Pancreas (tissue), 10 donors: ENCODE measurements around the gene ABHD8. TPM values are rescaled to one million over a fixed set of nuclear protein-coding genes. Genes with fewer than 3 reads are reported as not detected.
A peak's percentile ranks its signal among the peaks of the same experiment; 100 is the strongest.

ENCODE experiments used
- ATAC-seq, 4 donors: fragments of 200-7000 bp; cut with Tn5 transposase; one replicate each; pipeline versions ENCODE4 v1.8.0 to v1.9.1; 2020; ENCODE audit warnings: mild to moderate bottlenecking in 4 of 4, moderate library complexity in 4 of 4
- DNase-seq, 6 donors: peaks; one replicate each; pipeline ENCODE4 v3.0.0-alpha.2; 2020
- FAIRE-seq: peaks from 2 replicates; lab custom pipeline; 2012; peaks lifted over from hg19 to GRCh38; lab: Jason Lieb, UNC
- H3K27ac ChIP-seq, 4 donors: fragments of 200-600 bp; sonication (generic); 1 replicate in 3 of 4; 2 replicates in 1 of 4; pipeline versions ENCODE4 v1.5.0 to v1.8.0; 2020
- H3K27me3 ChIP-seq, 4 donors: fragments of 200-600 bp; one replicate each; pipeline ENCODE4 v1.8.0; 2021
- H3K36me3 ChIP-seq, 3 donors: fragments of 200-600 bp; sonication (generic) in 1 of 3; one replicate each; pipeline versions ENCODE4 v1.5.0 to v1.8.0; 2020 to 2021
- H3K4me1 ChIP-seq, 3 donors: fragments of 200-600 bp; one replicate each; pipeline ENCODE4 v1.8.0; 2021
- H3K4me3 ChIP-seq, 4 donors: fragments of 200-600 bp; sonication (generic) in 2 of 4; one replicate each; pipeline versions ENCODE4 v1.5.0 to v1.8.0; 2020 to 2021
- H3K9me3 ChIP-seq, 4 donors: fragments of 200-600 bp; one replicate each; pipeline ENCODE4 v1.8.0; 2021
- WGBS, 2 donors: extraction: QIAGEN DNeasy Blood & Tissue Kit; methylation state at CpG; one replicate each; pipeline ENCODE4 v1.1.7; 2013; 5-methylcytosine and 5-hydroxymethylcytosine counted together
- intact Hi-C, 3 donors: fragments of 100-400 bp; cut with DNase I; formaldehyde crosslinking; loops; one replicate each; pipeline versions ENCODE4 v1.11.1 to v1.14.2; 2022
- polyA plus RNA-seq, 2 donors: library from polyadenylated mRNA; stranded (reverse); fragments of 200-250 nt; gene quantifications; one replicate each; pipeline ENCODE4 v1.2.3, GENCODE V29; 2013
- total RNA-seq, 6 donors: library from RNA; stranded (reverse); fragmentation: NEBNext Ultra II Directional in 4 of 6; extraction: Animal tissue kit (Norgen Biotek cat#: 25700) in 4 of 6; gene quantifications; one replicate each; pipeline versions ENCODE4 v1.2.1 to v1.2.4, GENCODE V29; 2021 to 2023
- TF ChIP-seq, protein P1 (sequence below), 4 donors: fragments of 200-600 bp; sonication (generic) in 3 of 4; IDR thresholded peaks; one replicate each; pipeline versions ENCODE4 v1.5.0 to v1.8.0; 2021; ENCODE audit warnings: antibody characterized with exemption in 4 of 4
- donor health status: healthy with polysubstance abuse.
- donor health status: DM: no; HTN: no; CAD: no; lungs with moderate emphysema.
- donor health status: DM: no; HTN: no; CAD: no.
- donor health status: control.
- donor health status: control.
- donor health status: Bipolar disorder and iron deficiency.
- donor health status: DM: yes; HTN: yes; CAD: no.
- donor health status: DM: no; HTN: no; CAD: no.
- donor health status: DM: no; HTN: no; CAD: no.
- donor health status: DM: yes; HTN: yes; CAD: no.

Gene ABHD8
- total and polyA plus RNA-seq, 8 donors, result 5.2 to 8.6 (median 6.6) TPM

DNA sequence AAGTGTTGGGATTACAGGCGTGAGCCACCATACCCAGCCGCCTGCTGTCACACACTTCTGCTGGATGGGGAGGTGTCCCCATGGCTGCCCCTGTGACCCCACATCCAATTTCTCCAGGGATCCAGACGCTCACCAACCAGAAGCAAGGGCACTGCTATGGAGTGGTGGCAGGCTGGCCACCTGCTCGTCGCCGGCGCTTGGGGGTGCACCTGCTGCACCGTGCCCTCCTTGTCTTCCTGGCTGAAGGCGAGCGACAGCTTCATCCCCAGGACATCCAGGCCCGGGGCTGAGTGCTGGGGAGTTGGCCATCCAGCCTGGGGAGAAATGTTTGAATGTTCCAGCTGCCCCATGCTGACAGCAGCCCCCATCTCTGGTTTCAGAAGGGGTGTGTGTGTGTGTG is 17.0 kb downstream of the ABHD8 start:
- WGBS, 2 donors, result 85 to 86% methylated on average over 11 of the region's 11 CpGs
- intact Hi-C loops, result loop anchor here in 2 of 3 donors (10.0 kb wide), 1 partner anchor 221 kb away; no protein-coding TSS in a partner anchor

DNA sequence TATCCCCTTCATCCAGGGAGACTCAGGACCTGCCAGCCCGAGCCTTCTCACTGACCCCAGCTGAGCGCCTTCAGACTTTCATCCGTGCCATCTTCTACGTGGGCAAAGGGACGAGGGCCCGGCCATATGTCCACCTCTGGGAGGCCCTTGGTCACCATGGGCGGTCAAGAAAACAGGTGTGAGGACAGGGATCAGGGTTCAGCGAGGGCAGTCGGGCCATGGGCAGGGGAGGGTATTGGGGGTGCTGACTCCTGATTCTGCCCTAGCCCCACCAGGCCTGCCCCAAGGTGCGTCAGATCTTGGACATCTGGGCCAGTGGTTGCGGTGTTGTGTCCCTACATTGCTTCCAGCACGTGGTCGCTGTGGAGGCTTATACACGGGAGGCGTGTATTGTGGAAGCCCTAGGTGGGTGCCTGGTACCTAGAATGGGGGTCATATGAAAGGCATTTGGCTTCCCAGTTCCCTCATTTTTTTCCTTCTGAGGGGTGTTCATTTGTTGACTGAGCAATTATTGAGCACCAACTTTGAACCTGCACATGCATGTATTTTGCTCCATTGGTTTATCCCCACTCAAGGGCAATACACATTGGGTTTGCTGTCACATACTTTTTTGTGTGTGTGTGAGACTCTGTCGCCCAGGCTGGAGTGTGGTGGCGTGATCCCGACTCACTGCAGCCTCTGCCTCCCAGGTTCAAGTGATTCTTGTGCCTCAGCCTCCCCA is 17.6 kb downstream of the ABHD8 start:
- H3K27ac ChIP-seq, result no peak overlapping the region
- 84 to 90% methylated on average over 18 of the region's 18 CpGs for WGBS, 2 donors
- no peaks in the 10 kb centered on the region for H3K9me3 ChIP-seq
- no peak for FAIRE-seq
- TF ChIP-seq, protein P1, sequence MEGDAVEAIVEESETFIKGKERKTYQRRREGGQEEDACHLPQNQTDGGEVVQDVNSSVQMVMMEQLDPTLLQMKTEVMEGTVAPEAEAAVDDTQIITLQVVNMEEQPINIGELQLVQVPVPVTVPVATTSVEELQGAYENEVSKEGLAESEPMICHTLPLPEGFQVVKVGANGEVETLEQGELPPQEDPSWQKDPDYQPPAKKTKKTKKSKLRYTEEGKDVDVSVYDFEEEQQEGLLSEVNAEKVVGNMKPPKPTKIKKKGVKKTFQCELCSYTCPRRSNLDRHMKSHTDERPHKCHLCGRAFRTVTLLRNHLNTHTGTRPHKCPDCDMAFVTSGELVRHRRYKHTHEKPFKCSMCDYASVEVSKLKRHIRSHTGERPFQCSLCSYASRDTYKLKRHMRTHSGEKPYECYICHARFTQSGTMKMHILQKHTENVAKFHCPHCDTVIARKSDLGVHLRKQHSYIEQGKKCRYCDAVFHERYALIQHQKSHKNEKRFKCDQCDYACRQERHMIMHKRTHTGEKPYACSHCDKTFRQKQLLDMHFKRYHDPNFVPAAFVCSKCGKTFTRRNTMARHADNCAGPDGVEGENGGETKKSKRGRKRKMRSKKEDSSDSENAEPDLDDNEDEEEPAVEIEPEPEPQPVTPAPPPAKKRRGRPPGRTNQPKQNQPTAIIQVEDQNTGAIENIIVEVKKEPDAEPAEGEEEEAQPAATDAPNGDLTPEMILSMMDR (IDR thresholded peaks at IDR 0.05), result no peak
- ATAC-seq, result no peak
- H3K4me3 ChIP-seq, result no peak overlapping the region
- peaks cover 0 to 4% (median 0%) of the 10 kb centered on the region in 3 donors for H3K4me1 ChIP-seq
- no peaks in the 10 kb centered on the region for H3K36me3 ChIP-seq
- DNase-seq, result no peak
- peaks cover 0 to 6% (median 0%) of the 10 kb centered on the region in 4 donors for H3K27me3 ChIP-seq
- intact Hi-C loops, result loop anchor here in 2 of 3 donors (10.0 kb wide), 1 partner anchor 221 kb away; no protein-coding TSS in a partner anchor

More for the DNA sequence above, 17.0 kb downstream of the ABHD8 start:
- Histone ChIP-seq H3K27me3 (peaks cover 0 to 5% (median 0%) of the 10 kb centered on the region in 4 donors), H3K27ac (no peak overlapping the region), H3K4me3 (no peak overlapping the region), H3K9me3 (no peaks in the 10 kb centered on the region), H3K36me3 (no peaks in the 10 kb centered on the region), H3K4me1 (peaks cover 0 to 4% (median 0%) of the 10 kb centered on the region in 3 donors)
- TF ChIP-seq, protein P1 (IDR thresholded peaks at IDR 0.05), result no peak
- DNase-seq, result no peak
- no peak for ATAC-seq
- no peak for FAIRE-seq

DNA sequence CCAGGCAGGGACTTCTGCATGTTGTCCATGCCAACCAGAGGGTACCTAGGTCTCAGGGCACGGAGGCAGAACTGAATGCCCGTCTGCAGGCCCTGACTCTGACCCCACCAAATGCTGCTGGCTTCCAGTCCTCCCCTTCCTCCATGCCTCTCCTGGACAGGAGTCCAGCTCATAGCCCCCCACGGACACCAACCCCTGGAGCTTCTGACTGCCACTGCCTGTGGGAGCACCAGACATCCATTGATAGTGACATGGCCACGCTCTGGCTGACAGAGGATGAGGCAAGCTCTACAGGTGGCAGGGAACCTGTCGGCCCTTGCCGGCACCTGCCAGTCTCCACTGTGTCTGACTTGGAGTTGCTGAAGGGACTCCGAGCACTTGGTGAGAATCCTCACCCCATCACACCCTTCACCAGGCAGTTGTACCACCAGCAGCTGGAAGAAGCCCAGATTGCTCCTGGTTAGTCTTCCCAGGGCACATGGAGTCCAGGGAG is 19.7 kb downstream of the ABHD8 start:
- ATAC-seq (no peak), DNase-seq (no peak), FAIRE-seq (no peak)
- intact Hi-C loops, result loop anchor here (2.0 to 10.0 kb wide), 2 partner anchors 217 to 219 kb away; no protein-coding TSS in a partner anchor
- WGBS, 2 donors, result 81 to 84% methylated on average over 7 of the region's 7 CpGs
- peaks cover 0 to 6% (median 0%) of the 10 kb centered on the region in 4 donors for H3K27me3 ChIP-seq
- H3K27ac ChIP-seq, result no peak overlapping the region
- peaks cover 0 to 4% (median 0%) of the 10 kb centered on the region in 3 donors for H3K4me1 ChIP-seq
- TF ChIP-seq, protein P1 (IDR thresholded peaks at IDR 0.05), result no peak
- no peak overlapping the region for H3K4me3 ChIP-seq
- no peaks in the 10 kb centered on the region for H3K9me3 ChIP-seq
- no peaks in the 10 kb centered on the region for H3K36me3 ChIP-seq

DNA sequence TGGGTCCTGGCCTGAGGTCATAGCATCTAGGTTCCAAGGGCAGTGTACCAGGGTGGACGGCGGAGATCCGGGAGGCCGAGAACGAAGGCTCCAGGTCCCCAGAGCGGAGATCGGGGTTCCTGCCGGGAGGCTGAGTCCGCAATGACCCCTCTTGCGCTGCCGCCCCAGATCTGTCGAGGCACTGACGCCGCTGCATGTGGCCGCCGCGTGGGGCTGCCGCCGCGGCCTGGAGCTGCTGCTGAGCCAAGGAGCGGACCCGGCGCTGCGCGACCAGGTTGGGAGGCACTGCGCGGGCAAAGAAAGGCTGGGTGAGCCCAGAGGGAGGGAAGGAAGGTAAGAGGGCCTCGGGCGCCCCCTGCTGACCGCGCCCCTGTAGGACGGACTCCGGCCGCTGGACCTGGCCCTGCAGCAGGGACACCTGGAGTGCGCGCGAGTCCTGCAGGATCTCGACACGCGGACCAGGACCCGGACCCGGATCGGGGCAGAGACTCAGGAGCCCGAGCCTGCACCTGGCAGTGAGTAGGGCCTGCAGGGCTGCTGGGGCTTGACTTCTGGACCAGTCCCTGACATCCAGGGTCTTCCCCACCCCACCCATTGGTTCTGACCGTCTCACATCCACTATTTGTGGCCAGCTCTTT is 20.6 kb downstream of the ABHD8 start:
- H3K27ac ChIP-seq, result no peak overlapping the region
- ATAC-seq, result peak; percentile 98 to 100 (median 99)

More for the DNA sequence above, 20.6 kb downstream of the ABHD8 start:
- 3 to 7% methylated on average over 36 to 45 of the region's 45 CpGs for WGBS, 2 donors
- peak; percentile 76 to 95 (median 88) for DNase-seq
- H3K27me3 ChIP-seq, result peaks cover 0 to 6% (median 0%) of the 10 kb centered on the region in 4 donors
- H3K9me3 ChIP-seq, result no peaks in the 10 kb centered on the region
- peaks cover 0 to 4% (median 0%) of the 10 kb centered on the region in 3 donors for H3K4me1 ChIP-seq
- H3K4me3 ChIP-seq, result peak overlapping the region in 2 of 4 donors; percentile 6 to 13
- TF ChIP-seq, protein P1 (IDR thresholded peaks at IDR 0.05), result peak; percentile 95 to 96 (median 96)
- no peak for FAIRE-seq
- intact Hi-C loops, result loop anchor here (2.0 to 10.0 kb wide), 2 partner anchors 216 to 218 kb away; no protein-coding TSS in a partner anchor
- no peaks in the 10 kb centered on the region for H3K36me3 ChIP-seq
